ENCODE results near the gene ALOX15.
A peak's percentile ranks its signal among the peaks of the same experiment; 100 is the strongest.
"Not testable (repeated sequence)": the region's sequence is repeated elsewhere in the genome, so short reads cannot be mapped to it uniquely, and the experiment has no call there.

Gene ALOX15

GRCh38 chr17:4610656-4611055 lies 30.8 kb downstream of the ALOX15 start:
- no peak for DNase-seq

DNA sequence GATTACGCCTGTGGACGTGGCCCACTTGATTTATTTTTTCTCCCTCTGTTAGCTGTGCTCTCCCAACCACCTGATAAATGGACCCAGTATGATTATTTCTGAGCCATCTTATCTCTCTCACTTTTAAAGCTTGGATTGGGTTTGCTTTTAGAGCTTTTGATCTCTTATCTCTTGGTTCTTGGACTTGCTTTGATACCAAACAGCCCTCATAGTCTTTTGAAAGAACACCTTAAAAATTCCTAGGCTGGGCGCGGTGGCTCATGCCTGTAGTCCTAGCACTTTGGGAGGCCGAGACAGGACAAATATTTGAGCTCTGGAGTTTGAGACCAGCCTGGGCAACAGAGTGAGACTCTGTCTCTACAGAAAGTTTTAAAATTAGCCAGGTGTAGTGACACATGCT lies 31.3 kb downstream of the ALOX15 start:
- no peak for DNase-seq

DNA sequence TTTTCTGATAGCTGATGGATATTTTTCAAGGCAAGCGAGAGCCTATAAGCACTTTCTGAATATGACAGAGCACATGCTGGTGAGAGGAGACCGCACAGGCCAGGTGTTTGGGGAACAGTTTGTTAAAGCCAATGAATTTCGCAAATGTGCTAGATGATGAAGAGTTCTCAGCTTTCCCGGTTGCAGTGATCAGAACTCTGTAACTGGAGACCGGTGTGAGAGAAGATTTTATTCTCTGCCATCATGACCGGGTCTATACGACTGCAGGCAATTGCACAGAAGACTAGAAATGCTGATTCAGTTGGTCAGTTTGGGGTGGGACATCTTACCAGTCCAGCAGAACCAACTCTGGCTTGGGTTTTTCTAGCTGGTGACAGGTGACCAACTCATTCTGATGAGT lies 31.7 kb downstream of the ALOX15 start:
- DNase-seq, result no peak

DNA sequence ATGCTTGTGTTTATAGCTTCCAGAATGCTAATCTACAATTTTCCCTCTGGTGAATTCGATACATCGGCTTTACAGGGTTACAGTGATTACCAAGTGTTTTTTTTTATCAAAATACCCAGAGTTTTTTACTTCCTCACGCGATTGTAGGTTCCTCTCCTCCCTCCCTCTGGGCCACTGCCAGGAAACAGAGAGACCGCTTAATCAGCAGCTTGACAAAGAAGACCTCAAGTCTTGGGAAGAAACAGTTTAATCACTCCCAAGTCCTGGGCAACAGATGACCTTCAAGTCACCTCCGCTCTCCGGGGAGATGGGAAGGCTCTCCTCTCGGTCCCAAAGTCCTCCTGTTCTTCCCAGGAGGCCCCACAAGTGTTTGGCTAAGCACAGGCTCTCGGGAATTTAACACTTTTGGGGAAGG lies 33.7 kb downstream of the ALOX15 start:
- DNase-seq, result no peak

- no peak for DNase-seq
These were observed 34.2 kb downstream of the ALOX15 start for GRCh38 chr17:4607261-4607741.

- no peak for DNase-seq
These were observed 35.7 kb downstream of the ALOX15 start for GRCh38 chr17:4605826-4606225.

DNA sequence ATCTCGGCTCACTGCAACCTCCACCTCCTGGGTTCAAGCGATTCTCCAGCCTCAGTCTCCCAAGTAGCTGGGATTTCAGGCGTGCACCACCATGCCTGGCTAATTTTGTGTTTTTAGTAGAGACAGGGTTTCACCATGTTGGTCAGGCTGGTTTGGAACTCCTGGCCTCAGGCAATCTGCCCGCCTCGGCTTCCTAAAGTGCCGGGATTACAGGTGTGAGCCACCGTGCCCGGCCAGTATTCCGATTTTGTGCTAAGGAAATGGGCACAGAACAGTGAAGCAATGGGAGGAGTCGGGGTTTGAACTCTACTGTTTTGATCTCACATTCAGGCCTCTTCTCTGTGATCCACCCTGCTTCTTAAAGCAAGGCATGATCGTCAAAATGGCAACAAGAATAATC lies 36.7 kb downstream of the ALOX15 start:
- not testable (repeated sequence) for DNase-seq

- DNase-seq, result no peak
These were observed 37.3 kb downstream of the ALOX15 start for GRCh38 chr17:4604111-4604644.

DNA sequence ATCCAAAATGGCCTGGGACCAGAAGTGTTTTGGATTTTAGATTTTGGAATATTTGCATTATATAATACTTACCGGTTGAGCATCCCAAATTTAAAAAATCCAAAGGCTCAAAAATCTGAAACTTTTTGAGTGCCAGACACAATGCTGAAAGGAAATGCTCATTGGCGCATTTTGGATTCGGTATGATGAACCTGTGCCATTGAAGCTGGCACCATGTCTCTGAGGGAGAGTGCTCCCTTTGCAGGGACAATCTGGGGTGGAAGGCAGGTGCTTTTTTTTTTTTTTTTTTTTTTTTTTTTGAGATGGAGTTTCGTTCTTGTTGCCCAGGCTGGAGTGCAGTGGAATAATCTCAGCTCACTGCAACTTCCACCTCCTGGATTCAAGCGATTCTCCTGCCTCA lies 39.4 kb downstream of the ALOX15 start:
- DNase-seq, result no peak

- no peak for DNase-seq
These were observed 40.2 kb downstream of the ALOX15 start for GRCh38 chr17:4601326-4601725.

DNA sequence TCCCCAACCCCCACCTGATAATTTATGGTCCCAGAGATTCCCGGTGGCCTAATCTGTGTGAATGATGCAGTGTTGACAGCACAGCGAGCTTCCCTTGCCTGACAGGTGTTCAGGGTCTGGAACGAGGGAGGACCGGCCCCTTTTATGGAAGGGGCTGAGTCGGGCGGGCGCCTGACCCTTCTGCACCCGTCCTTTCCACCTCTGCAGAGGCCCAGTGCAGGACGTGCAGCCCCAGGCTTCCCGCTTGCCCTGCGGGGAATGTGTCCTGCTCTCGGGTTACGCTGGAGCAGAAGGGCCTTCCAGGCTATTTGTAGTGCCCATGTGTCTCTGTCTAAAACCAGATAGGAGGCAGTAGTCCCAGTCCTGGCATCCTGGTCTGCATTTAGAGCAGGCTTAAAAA lies 40.9 kb downstream of the ALOX15 start:
- no peak for DNase-seq

DNA sequence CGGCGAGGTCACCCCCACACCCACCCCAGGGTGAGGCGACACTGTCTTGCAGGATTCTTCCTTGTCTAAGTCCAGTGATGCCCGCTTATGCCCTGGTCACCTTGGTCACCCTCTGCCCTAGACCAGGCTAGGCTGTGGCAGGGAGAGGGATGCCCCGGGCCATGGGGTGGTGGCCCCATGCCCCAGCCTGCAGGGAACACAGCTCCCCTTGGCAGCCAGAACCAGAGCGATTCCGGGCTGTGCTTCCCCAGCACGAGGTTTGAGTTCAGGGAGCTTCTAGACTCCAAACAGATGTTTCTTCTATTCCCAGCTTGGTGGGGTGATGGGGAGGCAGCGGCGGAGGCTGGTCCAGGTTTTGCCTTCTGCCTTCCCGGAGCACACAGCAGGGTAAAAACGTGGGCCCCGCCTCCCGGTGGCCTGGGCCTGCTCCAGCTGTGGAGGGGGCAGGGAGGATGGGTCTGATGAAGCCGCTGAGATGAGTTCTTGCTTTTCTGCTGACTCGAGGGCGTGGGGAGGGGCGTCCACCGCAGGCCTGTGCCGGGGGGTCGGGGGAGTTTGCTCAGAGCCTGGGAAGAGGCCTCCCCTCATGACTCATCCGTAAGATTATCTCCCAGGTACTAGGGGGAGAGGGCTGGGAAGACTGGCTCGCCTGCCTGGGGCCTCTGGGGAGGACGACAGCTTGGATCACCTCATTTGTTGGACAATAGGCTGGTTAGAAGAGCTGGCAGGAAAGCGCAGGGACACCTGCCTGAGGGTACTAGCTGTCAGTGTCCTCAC lies 41.8 kb downstream of the ALOX15 start:
- no peak for DNase-seq

- DNase-seq, result no peak
These were observed 42.5 kb downstream of the ALOX15 start for GRCh38 chr17:4598776-4599504.

- DNase-seq, result no peak
These were observed 43.5 kb downstream of the ALOX15 start for GRCh38 chr17:4597975-4598374.

GRCh38 chr17:4596636-4597380 lies 44.7 kb downstream of the ALOX15 start:
- DNase-seq, result no peak

GRCh38 chr17:4595685-4596342 lies 45.7 kb downstream of the ALOX15 start:
- not testable (repeated sequence) for DNase-seq

- DNase-seq, result peak; percentile 62 to 70
These were observed 46.4 kb downstream of the ALOX15 start for GRCh38 chr17:4594931-4595684.

DNA sequence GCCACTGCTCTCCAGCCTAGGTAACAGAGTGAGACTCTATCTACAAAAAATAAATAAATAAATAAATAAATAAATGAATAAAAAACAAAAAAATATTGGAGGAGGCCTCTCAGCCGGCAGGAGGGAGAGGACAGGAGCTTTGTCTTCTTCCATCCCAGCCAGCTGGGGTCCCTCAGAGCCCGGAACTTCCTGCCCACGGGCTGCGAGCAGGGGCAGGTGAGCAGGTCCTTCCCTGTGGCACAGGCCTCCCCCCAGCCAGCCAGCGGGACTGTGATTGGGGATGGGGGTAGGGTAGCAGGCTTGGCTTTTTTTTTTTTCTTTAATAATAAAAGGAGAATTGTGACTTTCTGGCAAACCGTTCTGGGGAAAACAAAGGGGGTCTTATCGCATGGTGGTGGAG lies 47.1 kb downstream of the ALOX15 start:
- no peak for DNase-seq

DNA sequence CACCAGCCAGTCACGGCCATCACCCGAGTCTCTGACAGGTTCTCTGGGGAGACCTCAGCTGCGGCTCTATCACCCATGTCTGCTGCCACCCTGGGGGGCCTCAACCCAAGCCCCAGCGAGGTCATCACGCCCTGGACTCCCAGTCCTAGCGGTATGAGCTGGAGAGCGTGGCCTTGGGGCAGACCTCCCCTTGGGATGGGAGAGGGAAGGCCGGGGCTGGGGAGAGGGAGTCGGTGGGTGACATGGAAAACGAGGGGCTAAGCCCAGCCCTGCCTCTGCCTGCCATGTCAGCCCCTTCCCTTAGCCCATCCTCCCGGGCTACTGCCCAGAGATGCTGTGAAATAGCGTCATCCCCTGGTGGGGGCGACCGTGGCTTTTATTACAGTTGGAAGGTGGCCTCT lies 48.5 kb downstream of the ALOX15 start:
- no peak for DNase-seq

DNA sequence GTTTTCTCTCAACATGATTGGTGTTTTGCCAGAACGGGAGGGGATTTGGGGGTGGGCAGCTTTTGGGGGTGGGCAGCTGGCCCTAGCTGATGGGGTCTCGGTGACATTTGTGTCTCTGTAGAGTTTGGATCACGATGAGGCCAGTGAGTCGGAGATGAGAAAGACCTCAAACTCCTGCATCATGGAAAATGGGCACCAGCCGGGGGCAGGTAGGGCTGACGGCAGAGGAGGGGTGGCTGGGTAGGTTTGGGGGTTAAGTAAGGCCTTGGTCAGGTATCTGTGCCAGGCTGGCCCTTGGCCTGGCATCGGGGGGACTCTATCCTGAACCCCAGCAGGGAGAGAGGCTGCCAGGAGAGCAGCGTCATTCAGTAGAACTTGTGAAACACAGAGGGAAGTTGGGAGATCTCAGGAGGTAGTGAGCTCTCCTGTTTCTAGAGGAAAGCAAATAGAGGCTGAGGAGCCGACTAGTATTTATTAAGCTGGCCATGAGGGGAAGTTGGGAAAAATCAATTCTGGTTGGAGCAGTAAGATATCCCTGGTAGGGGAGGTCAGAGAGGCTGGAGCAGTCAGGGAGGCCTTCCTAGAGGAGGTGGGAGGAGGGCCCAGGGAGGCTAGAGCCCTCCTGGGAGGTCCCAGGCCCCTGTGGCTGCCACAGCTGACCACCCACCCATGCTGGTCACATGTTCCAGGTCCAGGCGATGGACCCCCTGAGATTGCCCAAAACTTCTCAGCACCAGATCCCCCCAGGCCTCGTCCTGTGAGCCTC lies 49.1 kb downstream of the ALOX15 start:
- no peak for DNase-seq

- no peak for DNase-seq
These were observed 49.9 kb downstream of the ALOX15 start for GRCh38 chr17:4591529-4591928.

All from activated T-cell treated with anti-CD3 and anti-CD28 coated beads, Interleukin-2, amount 50 U/mL, for 48 hours (primary cell).